22Rv1 (cell line): ENCODE measurements around the gene CHST1.

Experiments used
- ZFX ChIP-seq: fragments of 450-650 bp; IDR thresholded peaks from 2 replicates; pipeline ENCODE4 v1.6.1; 2017; ENCODE audit warnings: antibody characterized with exemption, borderline replicate concordance
- TF ChIP-seq, protein P1 (sequence below): fragments of 450-650 bp; IDR thresholded peaks from 2 replicates; pipeline ENCODE4 v1.5.1; 2017; ENCODE audit warnings: mild to moderate bottlenecking

DNA sequence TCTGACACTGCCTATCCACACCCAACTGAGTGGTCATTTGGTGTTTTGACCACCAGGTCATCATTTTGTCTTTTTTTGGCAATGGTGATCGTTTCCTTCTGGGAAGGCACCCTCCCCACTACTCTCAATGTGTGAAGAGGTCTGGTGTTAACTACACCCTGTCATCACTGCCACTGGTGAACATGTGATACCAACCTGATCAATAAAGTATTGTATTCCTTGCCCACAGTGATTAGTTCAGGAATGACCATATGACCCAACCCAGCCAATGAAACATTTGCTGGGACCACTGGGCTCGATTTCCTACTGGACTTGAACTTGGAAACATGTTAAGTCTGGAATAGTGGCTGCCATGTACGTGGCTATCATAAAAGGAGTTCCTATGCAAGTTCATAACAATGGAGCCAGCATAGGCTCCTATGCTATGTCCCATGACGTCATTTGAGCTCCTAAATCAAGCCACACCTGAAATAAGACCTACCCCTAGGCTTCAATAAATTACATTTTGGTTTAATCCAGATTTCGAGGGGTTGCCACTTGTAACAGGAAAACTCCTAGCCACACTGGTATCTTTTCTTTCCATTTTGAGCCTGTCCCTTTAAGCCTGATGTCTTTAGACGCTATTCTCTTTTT lies 51.1 kb downstream of the CHST1 start:
- TF ChIP-seq, protein P1, sequence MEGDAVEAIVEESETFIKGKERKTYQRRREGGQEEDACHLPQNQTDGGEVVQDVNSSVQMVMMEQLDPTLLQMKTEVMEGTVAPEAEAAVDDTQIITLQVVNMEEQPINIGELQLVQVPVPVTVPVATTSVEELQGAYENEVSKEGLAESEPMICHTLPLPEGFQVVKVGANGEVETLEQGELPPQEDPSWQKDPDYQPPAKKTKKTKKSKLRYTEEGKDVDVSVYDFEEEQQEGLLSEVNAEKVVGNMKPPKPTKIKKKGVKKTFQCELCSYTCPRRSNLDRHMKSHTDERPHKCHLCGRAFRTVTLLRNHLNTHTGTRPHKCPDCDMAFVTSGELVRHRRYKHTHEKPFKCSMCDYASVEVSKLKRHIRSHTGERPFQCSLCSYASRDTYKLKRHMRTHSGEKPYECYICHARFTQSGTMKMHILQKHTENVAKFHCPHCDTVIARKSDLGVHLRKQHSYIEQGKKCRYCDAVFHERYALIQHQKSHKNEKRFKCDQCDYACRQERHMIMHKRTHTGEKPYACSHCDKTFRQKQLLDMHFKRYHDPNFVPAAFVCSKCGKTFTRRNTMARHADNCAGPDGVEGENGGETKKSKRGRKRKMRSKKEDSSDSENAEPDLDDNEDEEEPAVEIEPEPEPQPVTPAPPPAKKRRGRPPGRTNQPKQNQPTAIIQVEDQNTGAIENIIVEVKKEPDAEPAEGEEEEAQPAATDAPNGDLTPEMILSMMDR = no peak
- TF ChIP-seq ZFX = no peak
